HEK293 (cell line): ENCODE data around the gene CD79A.

Source experiments
- CTCF ChIP-seq: fragments of 450-650 bp; formaldehyde crosslinking; IDR thresholded peaks from 2 replicates; pipeline ENCODE4 v1.5.1; 2016; ENCODE audit warnings: missing biosample characterization, missing genetic modification characterization
- ZNF561 ChIP-seq: fragments of 450-650 bp; IDR thresholded peaks from 2 replicates; pipeline ENCODE4 v1.5.1; 2018; ENCODE audit warnings: missing biosample characterization, missing genetic modification characterization, borderline replicate concordance

- TF ChIP-seq CTCF (tag by site-specific recombination) (no peak), ZNF561 (tag by site-specific recombination) (no peak)
Measured at GRCh38 chr19:41882568-41883462, 5.7 kb downstream of the CD79A start, which contains the start of gene ARHGEF1.
